Pons (tissue), 1 donor: ENCODE data around the gene VILL.
A peak's percentile ranks its signal among the peaks of the same experiment; 100 is the strongest.

Source experiments
- DNase-seq: peaks from one replicate; pipeline ENCODE4 v3.0.0-alpha.2; 2016; ENCODE audit warnings: low spot score

VILL gene

GRCh38 chr3:38000965-38001455 lies 10.4 kb downstream of the VILL start:
- DNase-seq = peak; percentile 93

DNA sequence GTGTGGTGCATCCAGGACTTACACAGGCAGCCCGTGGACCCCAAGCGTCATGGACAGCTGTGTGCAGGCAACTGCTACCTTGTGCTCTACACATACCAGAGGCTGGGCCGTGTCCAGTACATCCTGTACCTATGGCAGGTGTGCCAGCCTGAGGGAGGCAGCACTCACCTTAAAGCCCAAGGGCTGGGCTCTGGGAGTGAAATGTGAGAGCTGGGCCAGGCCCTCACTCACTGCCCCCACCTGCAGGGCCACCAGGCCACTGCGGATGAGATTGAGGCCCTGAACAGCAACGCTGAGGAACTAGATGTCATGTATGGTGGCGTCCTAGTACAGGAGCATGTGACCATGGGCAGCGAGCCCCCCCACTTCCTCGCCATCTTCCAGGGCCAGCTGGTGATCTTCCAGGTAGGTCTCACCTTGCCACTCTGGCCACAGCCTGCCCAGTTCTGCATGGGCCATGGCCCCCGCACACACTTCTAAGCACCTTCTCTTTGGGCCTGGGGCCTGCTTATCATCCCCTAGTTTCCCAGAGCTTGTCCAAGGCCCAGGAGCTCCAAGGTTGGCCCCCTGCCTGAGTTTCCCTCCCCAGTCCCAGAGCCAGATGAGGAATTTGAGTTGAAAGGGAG lies 11.0 kb downstream of the VILL start:
- no peak for DNase-seq

DNA sequence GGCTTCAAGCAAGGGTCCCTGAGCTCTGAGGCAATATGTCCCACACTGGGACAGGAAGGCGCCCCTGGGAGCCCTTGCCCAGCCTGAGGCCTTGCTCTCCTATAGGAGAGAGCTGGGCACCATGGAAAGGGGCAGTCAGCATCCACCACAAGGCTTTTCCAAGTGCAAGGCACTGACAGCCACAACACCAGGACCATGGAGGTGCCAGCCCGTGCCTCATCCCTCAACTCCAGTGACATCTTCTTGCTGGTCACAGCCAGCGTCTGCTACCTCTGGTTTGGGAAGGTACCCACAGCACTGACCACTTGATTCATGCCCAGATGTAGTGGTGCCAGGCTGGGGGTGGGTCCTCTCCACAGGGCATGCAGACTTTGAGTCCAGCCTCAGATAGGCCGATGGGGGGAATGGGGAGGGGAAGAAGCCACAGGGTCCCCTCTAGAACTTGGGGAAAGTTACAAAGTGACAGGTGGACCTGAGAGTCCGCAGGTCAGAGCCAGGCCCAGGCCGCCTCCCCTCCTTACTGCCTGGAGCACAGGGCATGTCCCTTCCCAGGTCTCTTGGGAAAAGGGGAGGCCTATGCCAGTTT lies 11.8 kb downstream of the VILL start:
- no peak for DNase-seq

DNA sequence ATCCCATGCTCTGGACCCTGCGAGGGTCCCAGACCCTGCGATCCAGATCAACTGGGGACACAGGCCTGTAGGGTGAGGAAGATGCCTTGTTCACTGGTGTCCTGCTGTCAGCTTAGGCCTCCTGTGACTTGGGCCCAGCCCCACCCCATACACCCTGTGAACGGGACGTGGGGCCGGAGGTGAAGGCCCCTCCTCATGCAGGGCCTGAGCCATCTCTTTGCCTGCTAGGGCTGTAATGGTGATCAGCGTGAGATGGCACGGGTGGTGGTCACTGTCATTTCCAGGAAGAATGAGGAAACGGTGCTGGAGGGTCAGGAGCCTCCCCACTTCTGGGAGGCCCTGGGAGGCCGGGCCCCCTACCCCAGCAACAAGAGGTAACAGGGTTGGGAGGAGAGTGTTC lies 12.4 kb downstream of the VILL start:
- DNase-seq = no peak

DNA sequence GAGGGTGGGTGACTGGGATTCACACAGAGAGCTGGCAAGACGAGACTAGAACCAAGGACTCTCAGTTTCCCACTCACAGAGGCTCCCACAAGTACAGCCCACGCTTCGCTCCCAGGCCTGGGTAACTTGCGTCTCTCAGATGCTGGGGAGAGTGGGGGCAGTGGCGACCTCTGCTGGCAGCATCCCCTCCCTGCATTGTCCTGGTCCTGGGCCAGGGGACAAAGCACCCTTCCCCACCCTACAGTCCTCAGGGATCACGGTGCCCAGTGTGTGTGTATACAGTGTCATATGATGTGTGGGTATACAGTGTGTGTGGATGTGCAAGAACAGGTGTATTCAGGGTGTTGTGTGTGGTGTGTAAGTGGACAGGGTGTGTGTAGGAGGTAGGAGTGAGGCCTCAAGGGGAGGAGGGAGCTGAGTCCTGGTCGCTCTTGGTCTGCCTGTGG lies 12.8 kb downstream of the VILL start:
- peak; percentile 78 for DNase-seq

GRCh38 chr3:38003817-38004414 lies 13.3 kb downstream of the VILL start:
- DNase-seq = no peak

GRCh38 chr3:38004415-38005075 lies 14.0 kb downstream of the VILL start:
- peak; percentile 91 for DNase-seq

GRCh38 chr3:38005076-38006020 lies 14.8 kb downstream of the VILL start:
- peak; percentile 98 for DNase-seq

GRCh38 chr3:38006031-38006430 lies 15.4 kb downstream of the VILL start:
- no peak for DNase-seq

DNA sequence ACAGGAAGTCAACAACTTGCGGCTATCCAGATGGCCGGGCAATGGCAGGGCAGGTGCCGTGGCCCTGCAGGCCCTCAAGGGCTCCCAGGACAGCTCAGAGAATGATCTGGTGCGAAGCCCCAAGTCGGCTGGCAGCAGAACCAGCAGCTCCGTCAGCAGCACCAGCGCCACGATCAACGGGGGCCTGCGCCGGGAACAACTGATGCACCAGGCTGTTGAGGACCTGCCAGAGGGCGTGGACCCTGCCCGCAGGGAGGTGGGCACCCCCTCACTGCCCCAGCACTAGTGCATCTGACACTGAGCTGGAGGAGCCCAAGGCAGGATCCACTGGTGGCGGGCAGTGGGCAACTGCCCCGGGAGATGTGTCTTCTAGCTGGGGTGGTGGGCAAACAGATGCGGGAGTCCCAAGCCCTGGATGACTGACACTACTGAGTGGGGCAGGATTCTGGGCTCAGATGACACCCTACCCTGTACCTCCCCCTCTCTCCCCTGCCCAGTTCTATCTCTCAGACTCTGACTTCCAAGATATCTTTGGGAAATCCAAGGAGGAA lies 15.9 kb downstream of the VILL start:
- DNase-seq = no peak

GRCh38 chr3:38007754-38008090 lies 17.1 kb downstream of the VILL start:
- DNase-seq = no peak

GRCh38 chr3:38008191-38008701 lies 17.7 kb downstream of the VILL start:
- DNase-seq = no peak

- DNase-seq = no peak
Observed at GRCh38 chr3:38008971-38009580, 18.5 kb downstream of the VILL start.

- no peak for DNase-seq
Observed at GRCh38 chr3:38009807-38010591, 19.4 kb downstream of the VILL start.

DNA sequence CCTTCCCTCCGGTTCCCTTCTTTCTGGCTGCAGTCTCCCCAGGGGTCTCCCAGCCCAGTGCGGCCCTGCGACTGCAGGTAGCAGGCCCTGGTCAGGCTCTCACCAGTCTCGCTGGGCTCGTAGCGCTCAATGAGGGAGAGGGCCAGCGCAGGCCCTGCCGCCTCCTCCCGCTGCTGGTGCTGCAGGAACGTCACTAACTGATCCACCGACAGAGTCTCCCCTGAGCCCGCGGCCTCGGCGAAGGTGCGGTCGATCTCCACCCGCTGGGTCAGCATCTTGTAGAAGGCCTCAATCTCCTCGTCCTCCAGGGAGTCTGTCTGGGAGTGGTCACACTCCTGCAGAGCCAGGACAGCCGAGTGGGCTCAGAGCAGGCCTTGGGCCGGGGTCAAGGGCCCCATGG lies 20.5 kb downstream of the VILL start:
- DNase-seq = no peak

DNA sequence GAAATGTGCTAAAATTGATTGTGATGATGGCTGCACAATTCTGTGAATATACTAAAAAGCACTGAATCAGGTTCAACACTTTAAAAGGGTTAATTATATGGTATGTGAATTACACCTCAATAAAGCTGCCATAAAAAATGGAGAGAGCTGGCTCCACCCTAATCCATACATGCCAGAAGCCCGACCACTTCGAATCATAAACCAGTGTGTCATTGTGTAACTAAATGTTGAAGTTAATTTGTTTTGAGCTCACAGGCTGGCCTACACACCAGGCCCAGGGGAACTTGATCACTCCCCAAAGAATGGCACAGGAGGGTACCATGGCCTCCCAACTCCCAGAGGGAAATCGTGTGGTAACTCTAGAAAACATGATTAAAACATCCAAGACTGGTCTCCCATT lies 24.9 kb downstream of the VILL start:
- DNase-seq = no peak

DNA sequence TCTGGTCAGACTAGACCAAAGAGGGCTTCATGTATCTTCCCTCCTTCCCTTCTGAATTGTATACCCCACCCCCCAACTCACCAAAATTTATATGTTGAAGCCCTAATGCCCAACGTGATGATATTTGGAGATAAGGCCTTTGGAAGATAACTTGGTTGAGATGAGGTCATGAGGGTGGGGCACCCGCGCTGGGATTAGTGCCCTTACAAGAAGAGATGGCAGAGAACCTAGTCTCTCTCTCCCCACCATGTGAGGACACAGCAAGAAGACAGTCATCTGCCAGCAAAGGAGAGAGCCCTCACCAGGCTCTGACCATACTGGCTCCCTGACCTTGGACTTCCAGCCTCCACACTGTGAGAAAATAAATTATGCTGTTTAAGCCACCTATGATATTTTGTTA lies 25.4 kb downstream of the VILL start:
- DNase-seq = no peak

- no peak for DNase-seq
Observed at GRCh38 chr3:38016410-38016809, 25.8 kb downstream of the VILL start.

DNA sequence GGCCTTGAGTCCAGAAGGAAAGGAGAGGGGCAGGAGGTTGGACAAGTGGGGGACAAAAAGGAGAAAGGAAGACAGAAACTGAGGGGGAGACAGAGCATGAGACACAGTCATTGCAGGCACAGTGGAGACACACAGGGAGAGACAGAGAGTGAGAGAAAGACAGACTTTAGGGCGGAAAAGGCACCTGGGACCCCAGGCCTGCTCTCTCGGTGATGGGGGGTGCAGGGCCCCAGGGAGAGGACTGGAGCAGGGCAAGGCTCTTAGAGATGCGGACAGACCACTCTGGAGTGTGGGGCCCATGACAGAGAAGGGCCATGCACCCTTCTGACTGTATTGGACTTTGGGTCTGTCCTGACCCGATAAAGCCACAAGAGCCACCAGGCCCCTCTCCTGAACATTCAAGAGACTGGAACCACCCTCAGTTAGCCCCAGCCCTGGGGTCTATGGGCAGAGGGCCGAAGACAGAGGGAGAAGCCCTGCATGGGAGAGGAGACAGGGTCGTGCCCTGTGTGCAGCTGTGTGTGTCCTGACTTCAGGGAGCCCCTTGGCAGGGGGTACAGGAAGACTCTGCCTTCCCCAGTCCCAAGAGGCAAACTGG lies 26.4 kb downstream of the VILL start:
- DNase-seq = no peak
